Measurements from ENCODE around the gene APP.

DNA sequence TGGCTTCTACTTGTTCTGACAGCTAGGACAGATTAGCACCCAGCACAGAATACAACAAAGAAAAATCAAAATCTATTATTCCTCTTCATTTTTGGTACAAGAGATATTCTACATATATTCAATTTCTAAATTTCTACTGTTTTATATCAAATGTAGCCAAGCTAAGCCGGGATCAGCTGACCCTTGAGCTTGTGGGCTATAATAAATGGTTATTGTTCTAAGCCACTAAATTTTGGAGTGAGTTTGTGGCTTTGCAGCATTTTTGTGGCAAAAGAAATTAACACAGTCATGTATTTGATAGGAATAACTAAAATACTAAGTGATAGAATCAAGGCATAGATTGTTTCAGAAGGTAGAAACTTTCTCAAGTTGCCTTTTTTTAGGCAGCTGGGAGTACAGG, 50.7 kb downstream of the APP start:
- TF ChIP-seq POLR2A (IDR thresholded peaks at IDR 0.05) (no peak), CTCF (IDR thresholded peaks at IDR 0.05) (no peak)
